DMS79 treated with DMSO at 0.1 percent for 48 hours (cell line): ENCODE measurements around the gene SELENOM.

Experiments used
- DNase-seq: peaks from one replicate; lab custom pipeline; 2025; lab: John Stamatoyannopoulos, UW

Gene SELENOM, protein sequence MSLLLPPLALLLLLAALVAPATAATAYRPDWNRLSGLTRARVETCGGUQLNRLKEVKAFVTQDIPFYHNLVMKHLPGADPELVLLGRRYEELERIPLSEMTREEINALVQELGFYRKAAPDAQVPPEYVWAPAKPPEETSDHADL

DNA sequence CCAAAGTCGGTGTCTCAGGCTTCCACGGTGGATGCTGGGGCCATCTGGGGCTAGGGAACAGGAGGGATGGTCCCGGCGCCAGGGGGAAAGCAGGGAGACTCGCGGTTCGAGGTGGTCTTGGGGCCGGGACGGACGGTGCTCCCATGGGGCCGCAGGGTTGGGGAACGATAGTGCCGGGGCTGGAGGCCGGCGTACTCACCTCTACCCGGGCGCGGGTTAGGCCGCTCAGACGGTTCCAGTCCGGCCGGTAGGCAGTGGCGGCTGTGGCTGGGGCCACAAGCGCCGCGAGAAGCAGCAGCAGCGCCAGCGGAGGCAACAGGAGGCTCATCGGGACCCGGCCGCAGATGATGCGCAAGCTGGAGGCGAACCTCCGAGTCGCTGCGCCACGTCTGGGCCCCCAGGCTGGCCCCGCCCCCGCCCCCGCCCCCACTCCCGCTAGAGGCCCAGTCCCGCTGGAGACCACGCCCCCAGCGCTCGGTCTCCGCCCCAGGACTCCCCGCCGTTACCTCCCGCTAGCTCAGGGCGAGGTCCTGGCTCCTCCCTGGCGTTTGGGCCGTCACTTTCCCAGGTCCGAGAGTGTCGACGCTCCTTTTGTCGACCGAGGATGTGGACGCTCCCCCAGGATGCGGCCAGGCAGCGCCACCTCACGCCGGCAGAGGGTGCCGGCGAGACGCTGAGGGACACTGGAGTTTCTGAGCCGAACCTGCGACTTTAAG lies at the start of gene SELENOM:
Gene SELENOM, minus strand, starts transcription at position 391 of the 716 bp plus-strand sequence. Its CDS starts 63 bp downstream, at position 328.
- DNase-seq, result no peak

DNA sequence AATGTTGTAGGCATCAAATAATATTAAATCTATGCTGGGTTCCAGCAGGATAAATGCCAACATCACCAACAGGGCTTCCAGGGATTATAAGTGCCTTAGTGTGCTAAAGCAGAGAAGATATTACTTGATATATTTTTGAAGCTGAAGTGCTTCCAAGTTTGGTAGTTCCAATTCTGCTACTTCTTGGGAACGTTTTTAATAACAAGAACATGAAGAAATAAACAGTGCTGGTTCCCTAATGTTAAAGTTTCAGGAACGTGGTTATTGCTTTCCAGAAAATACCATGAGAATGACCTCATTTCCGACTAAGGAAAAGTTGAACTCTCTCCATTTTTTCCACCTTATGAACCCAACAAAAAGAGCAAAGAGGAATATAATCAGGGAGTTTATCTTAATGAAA lies 48.1 kb upstream of the SELENOM start:
- DNase-seq, result no peak

DNA sequence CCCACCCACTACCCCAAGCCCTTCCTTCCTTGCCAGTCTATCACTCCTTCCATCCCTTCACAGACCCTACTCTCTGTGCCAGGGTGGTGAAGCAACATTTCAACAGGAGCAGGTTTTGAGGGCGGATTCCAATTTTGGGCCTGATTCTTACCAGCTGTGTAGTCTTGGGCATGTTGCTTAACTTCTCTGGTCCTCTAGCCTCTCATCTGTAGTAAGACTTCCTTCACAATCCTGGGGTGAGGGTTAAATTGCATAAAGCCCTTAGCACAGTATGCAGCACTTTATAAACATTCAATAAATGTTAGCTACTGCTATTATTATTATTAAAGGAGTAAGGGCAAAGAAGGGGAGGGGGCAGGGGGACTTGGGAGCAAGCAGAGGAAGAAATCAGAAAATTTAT lies 47.6 kb upstream of the SELENOM start:
- DNase-seq, result no peak

DNA sequence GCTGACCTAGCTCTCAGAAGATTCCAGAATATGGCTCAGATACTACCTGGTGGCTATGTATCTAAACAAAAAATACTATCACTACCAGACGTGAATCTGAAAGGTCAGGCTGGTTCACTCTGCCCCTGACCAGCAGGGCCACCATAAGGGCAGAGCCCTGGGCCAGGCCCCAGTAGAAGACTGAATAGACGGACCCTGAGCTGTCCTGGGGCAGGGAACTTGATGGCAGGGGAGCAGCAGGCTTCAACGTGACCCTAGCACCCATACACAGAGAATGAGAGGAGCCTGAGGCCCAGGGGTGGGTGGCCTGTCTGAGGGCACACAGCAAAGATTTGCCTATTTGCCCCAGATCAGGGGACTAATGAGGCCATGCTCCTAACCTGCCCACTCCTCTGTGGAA lies 46.0 kb upstream of the SELENOM start:
- DNase-seq, result no peak

DNA sequence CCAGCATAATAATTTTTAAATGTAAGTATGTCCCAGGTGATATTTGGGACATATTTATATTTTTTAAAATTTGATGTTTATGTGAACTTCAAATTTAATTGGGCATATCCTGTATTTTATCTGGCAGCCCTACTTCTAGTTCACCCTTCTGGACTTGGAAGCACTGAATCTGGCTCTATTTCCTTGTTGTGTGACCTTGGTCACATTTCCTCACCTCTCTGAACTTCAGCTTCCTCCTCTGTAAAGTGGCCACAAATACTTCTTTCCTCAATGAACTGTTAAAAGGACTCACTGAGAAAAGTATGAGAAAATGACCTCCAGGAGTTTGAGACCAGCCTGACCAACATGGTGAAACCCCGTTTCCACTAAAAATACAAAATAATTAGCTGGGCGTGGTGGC lies 44.5 kb upstream of the SELENOM start:
- no peak for DNase-seq

DNA sequence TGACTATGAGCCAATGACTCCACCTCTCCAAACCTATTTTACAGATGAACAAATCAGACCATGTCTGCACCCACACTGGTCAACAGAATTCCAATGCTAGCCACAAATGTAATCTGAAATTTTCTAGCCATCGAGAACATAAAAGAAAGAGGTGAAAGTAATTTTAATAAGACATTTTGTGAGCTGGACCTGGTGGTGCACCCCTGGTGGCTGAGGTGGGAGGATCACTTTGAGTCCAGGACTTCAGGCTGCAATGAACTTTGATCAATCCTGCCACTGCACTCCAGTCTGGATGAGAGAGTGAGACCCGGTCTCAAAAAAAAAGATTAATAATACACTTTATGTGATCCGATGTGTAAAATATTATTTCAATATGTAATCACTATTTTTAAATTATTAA lies 43.2 kb upstream of the SELENOM start:
- DNase-seq, result no peak

DNA sequence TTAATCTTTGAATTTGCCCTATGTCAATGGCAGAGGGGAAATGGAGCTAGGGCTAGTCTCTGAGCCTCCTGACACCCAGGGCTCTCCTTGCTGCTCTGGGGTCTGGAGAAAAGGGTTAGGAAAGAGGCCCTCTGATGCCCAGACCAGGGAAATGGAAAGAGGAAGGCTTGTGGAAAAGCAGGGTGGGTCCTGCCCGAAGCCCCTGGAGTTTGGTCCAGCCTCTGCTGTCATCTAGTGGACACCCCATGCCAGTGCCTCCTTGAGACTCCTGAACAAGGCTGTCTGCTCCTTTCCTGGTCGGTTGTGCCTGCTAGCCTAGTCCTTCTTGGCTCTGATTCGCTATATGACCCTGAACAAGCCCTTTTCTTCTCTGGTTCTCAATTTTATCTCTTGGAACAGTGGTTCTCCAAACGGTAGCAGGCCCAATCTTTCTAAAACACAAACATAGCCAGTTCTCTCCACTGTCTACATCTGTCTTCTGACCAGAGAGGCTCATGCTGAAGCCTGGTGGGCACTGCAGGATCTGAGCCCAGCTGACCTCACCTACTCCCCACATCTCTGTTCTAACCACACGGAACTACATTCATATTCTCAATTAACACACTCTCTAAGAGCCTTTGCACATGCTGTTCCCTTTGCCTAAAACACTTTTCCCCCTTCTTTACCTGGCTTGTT lies 41.7 kb upstream of the SELENOM start:
- peak; percentile 17 for DNase-seq

DNA sequence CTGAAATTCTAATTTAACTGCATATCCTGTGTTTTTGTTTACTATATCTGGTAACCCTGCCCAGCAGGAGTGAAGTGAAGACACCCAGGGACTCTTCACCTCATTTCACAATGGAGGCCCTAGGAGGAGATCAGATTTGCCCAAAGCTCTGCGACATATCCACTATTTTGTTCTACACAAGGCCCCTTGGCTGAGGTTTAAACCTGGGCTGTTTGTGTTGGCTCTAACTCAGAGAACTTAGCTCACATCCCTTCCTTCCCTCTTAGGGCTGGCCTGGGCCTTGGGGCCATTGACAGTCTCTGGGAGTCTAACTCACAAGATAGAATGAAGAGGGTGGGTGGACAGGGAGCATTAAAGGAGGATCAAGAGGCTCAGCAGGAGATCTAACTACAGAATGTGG lies 41.1 kb upstream of the SELENOM start:
- no peak for DNase-seq

DNA sequence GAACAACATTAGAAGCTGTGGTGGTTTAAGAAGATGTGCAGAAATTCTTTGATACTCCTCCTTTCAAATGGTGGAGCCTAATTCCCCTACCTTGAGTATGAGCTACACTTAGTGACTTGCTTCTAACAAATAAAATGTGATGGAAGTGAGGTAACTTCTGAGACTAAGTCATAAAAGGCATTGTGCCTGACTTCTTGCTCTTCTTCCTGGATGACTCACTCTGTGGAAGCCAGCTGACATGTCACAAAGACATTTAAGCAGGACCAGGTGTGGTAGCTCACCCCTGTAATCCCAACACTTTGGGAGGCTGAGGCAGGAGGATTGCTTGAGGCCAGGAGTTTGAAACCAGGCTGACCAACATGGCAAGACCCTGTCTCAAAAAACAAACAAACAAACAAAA lies 36.9 kb upstream of the SELENOM start:
- DNase-seq, result no peak

DNA sequence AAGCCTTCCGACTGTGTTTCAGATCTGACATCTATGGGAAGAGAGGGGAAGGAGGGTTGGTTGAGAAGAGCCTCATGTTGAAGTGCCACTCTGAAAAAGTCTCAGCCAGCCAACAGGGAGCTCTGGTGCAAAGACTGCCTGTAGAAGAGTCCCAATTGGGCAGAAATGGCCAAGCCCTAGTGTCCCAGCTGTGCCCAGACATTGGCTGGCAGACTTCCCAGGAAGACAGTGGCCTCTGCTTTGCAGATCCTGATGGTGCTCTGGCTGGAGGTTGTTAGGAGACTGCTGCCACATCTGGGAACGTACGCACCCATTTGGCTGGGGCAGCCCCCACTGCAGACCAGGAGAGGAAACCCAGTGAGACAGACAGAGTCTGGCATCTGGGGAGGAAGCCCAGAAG lies 36.2 kb upstream of the SELENOM start:
- DNase-seq, result no peak

DNA sequence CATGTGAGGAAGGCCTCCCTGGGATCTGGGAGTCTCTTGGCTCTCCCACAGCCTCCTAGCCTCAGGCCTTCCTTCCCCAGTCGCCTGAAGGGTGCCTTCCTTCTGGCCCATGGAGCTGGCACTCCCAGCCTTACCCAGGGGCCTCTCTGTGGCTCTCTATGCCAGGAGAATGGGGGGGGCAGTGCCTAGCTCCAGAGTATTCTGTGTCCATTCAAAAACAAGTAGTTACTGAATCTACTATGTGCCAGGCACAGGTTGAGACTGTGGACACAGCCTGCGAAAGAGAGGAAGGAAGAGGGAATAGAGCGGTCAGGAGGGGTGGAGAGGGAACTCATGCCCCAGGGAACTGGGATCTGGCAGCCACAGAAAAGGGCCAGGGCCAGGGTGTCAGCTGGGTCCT lies 35.7 kb upstream of the SELENOM start:
- DNase-seq, result no peak

DNA sequence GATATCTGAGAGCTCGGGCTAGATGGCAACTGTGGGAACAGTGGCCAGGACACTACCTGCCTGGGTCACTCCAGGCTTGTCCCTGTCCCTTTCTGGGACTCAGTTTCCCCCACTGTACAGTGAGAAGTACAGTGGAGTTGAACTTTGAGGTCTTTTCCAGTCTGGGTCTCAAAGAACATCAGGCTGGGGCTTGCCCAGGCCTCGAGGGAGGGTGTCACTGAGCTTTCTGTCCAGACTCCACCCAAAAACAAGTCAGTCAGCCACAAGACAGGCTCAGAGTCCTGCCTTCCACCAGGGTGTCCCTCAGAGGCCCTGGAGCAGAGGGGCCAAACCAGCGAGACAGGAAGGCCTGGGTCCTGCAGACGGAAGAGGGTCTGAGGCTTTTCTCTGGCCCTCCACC lies 34.9 kb upstream of the SELENOM start:
- DNase-seq, result no peak

DNA sequence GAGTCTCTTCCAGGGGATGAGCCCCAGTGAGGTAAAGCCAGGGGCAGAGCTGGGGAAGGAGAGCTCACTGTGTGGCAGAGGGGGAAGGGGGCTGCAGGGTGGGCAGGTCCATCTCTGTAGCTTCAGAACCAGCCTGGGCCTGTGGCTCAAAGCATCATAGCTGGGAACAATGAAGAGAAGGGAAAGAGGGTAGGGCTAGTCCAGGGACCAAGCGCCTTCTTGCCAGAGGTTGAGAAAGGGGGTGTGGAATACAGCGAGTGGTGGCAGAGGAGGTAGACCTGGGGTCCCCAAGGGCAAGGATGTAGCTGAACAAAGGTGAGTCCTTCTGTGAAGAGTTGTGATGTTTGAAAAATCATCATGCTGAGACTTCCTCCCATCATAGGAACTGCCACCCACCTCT lies 34.2 kb upstream of the SELENOM start:
- no peak for DNase-seq

DNA sequence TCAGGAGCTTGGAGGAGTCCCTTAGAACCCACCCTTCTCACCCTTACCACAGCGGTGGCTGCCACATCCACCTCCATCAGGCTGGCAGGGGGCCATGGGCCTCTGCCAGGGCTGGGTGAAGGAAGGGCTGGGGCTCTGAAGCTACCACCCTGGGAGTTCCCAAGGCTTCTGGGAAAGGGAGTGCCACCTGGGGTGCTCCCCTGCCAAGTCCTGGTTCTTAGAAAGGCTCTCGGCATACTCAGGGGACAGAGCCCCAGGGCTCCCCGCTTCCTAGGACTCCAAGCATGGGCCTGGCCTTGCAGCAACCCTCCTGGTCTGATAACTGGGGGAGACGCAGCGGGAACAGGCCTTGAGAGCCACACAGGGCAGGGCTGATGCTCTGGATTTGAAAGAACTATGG lies 33.4 kb upstream of the SELENOM start:
- DNase-seq, result no peak

DNA sequence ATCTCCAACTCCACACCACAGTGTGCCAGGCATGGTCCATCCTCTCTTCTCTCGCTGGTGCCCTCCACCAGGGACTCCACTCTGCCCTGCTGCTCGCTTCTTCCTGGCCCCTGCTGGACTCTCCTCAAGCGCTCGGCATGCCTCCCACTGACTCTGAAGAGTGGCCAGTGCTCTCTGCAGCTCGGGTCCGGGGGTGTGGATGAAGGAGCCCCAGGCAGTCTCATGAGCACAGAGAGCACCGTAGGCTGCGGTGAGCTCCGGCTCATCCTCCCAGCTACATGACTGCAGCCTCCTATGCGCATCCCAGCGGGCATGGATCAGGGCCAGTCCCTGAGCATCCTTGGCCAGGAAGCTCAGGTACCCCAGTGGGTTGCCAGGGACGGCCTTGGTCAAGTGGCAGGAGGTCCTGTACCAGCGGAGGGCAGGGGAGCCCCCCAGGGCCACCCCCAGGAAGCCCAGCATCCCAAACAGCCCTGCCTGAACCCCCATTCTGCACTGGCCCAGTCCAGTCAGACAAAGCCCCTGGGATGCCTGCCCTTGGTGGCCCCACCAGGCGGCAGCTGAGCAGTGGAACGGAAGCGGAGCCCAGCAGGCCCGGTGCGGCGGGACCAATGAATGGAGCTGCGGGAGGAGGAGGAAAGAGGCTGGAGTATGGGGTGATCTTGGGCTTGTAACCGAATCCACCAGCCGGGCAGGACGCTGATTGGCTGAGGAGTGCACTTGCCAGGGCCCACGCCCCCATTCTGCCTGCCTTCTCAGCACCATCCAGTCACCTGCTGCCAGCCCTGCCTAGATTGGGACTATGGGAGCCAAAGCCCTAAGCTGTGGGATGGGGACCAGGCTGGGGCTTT lies 32.7 kb upstream of the SELENOM start, which contains the start of gene PLA2G3:
Gene PLA2G3, minus strand, starts transcription at position 643 of the 851 bp plus-strand sequence. Its CDS starts 154 bp downstream, at position 489.
- peak; percentile 74 for DNase-seq

DNA sequence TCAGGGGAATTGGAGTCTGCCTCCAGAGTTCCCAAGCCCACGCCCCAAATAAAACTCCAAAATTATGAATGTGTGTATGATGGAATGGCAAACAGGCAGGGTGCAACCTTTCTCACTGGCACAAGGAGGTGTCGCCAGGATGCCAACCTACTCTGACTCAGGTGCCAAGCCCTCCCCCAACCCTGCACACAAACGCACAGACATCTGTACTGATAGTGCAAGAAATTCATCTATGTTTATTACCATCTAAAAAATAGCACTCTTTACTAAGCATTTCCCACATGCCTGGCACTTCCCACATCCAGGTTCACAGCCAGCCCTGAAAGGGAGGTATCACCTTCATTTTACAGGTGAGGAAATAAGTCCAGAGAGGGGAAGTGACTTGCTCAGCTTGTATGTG lies 31.7 kb upstream of the SELENOM start:
- DNase-seq, result no peak

DNA sequence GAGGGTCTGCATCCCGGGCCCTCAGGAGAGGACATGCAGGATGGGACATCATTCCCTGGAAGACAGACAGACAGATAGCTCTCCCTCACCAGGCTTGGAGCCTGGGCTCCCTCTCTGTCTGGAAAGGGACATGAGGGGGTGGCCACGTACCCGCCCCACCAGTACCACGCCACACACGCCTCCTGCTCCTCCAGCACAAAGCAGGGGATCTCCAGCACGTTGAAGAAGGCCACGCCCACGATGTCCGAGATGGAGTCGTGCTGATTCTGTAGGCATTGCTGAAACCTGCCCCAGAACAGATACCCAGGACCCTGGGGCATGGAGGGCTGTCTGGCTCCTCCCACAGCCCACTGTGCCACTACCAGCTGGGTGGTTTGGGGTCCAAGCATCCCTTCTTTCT lies 30.8 kb upstream of the SELENOM start:
- no peak for DNase-seq

DNA sequence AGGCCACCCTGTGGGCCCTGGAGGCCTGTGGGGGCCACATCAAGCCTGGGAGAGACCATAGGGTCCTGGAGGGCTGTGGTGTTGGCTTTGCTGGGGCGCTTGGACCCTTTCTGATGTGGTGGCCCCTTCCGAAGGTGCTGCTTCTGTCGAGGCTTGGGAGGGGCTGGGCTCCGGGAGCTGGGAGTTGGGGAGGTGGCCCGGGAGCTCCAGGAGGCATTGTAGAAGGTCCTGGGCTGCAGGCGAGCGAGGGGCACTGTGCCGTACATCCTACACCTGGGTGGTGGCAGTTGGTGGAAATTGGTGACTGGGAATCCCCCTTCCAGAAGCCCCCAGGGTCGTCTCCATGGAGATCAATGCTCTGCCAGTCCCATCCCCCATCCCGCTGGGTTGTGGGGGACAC lies 30.4 kb upstream of the SELENOM start:
- no peak for DNase-seq

DNA sequence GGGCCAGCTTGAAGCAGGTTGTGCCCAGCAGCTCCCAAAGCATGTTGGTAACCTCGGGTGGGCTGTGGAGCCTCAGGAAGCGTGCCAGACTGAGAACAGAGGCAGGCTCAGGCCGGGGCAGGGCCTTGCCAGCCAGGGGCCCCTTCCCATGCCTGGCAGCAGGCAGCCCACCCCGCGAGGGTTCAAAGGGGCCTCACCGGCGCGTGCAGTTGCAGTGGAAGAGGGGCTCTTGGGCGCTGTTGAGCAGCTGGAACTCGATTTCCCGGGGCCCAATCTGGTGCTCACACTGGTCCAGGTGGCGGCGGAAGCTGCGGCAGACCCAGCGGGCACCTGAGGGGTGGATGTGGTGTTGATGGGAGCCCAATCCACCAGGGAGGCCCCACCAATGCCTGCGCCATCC lies 29.3 kb upstream of the SELENOM start:
- no peak for DNase-seq

DNA sequence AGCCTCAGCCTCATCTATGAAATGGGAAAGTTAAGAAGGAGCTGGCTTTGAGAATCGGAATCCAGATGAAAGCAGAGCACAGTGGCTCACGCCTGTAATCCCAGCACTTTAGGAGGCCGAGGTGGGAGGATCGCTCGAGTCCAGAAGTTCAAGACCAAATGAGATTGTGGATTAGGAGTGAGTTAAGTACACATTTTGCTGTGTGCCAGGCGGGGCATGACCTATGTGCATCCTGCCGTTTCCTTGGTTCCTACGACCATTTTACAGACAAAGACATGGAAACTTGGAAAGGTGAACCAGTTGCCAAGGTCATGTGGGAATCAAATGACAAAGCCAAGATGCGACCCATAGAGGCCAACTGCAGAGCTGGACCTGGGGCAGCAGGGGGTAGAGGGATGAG lies 28.8 kb upstream of the SELENOM start:
- DNase-seq, result no peak

DNA sequence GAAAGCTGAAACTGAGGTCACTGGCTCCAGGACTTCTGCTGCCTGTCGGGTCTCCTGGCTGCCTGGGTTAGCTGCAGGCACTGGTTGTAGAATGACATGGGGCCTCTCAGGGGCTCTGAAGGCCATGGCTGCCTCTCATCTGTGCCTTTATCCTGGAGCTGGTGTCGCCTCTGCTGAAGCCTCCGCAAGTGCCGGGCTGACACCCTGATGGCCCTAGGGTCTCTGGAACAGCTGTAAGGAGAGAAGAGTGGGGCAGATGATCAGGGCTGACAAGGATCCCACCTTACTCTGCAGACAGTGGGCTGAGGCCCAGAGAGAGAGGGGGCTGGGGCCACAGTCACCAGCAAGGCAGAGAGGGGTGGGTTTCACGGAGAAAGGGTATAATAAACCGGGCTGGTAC lies 28.3 kb upstream of the SELENOM start:
- DNase-seq, result no peak

DNA sequence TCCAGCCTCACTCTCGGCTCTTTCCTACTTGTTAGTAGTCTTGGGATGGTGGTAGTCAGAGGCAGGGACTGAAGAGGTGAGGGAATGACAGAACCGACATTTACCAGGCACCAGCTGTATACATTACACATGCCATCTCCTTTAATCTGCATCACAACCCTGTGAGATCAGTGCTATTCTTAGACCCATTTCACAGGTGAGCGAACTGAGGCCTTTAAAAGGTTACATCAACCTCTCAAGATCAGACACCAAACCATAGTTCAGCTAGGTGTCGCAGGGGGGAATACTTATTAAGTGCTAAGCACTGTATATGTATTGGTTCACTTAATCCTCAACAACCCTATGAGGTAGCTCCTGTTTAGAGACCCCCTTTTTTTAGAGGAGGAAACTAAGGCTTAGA lies 27.3 kb upstream of the SELENOM start:
- no peak for DNase-seq

DNA sequence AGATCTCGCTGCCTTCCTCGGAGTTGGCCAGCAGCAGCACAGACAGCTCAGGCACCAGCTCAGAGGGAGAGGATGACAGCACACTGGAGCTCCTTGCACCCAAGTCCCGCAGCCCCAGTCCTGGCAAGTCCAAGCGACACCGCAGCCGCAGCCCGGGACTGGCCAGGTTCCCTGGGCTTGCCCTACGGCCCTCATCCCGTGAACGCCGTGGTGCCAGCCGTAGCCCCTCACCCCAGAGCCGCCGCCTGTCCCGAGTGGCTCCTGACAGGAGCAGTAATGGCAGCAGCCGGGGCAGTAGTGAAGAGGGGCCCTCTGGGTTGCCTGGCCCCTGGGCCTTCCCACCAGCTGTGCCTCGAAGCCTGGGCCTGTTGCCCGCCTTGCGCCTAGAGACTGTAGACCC lies 26.5 kb upstream of the SELENOM start:
- DNase-seq, result no peak
